Lung (tissue), 12 donors: ENCODE measurements around the gene GRIN2A. TPM values are rescaled to one million over a fixed set of nuclear protein-coding genes. Genes with fewer than 3 reads are reported as not detected.

Source experiments
- ATAC-seq: fragments of 200-7000 bp; cut with Tn5 transposase; one replicate; pipeline ENCODE4 v1.9.1; 2020; ENCODE audit warnings: moderate number of reproducible peaks; ENCODE audit not compliant: insufficient read depth, low FRiP score
- DNase-seq, 3 donors: peaks; one replicate each; pipeline ENCODE4 v3.0.0-alpha.2; 2013 to 2017
- H3K27ac ChIP-seq, 2 donors: one replicate each; pipeline ENCODE4 v1.5.1; 2013; ENCODE audit warnings: mild to moderate bottlenecking in 2 of 2, moderate library complexity in 2 of 2, control low read depth in 1 of 2, inconsistent platforms in 1 of 2, low read depth in 1 of 2, low read length in 1 of 2
- H3K27me3 ChIP-seq, 3 donors: one replicate each; pipeline ENCODE4 v1.5.1; 2013; ENCODE audit warnings: low read length in 2 of 3; ENCODE audit not compliant: control insufficient read depth in 3 of 3, insufficient read depth in 3 of 3
- H3K36me3 ChIP-seq, 4 donors: one replicate each; pipeline ENCODE4 v1.5.1; 2013; ENCODE audit warnings: low read length in 4 of 4, mild to moderate bottlenecking in 1 of 4, moderate library complexity in 1 of 4; ENCODE audit not compliant: control insufficient read depth in 4 of 4, insufficient read depth in 4 of 4
- H3K4me1 ChIP-seq, 5 donors: one replicate each; pipeline ENCODE4 v1.5.1; 2013; ENCODE audit warnings: low read length in 5 of 5, mild to moderate bottlenecking in 2 of 5, moderate library complexity in 1 of 5; ENCODE audit not compliant: control insufficient read depth in 5 of 5, insufficient read depth in 5 of 5
- H3K4me3 ChIP-seq: one replicate; pipeline ENCODE4 v1.5.1; 2013; ENCODE audit warnings: mild to moderate bottlenecking, control low read depth, moderate library complexity
- H3K9ac ChIP-seq, 2 donors: one replicate each; pipeline ENCODE4 v1.5.1; 2013; ENCODE audit warnings: low read length in 2 of 2, control low read depth in 1 of 2; ENCODE audit not compliant: insufficient read depth in 1 of 2
- H3K9me3 ChIP-seq, 4 donors: one replicate each; pipeline ENCODE4 v1.5.1; 2013; ENCODE audit warnings: low read length in 3 of 4, mild to moderate bottlenecking in 1 of 4, moderate library complexity in 1 of 4; ENCODE audit not compliant: control insufficient read depth in 4 of 4, insufficient read depth in 3 of 4
- WGBS, 2 donors: extraction: QIAGEN DNeasy Blood & Tissue Kit; methylation state at CpG; one replicate each; pipeline ENCODE4 v1.1.7; 2013; 5-methylcytosine and 5-hydroxymethylcytosine counted together
- polyA plus RNA-seq, 2 donors: library from polyadenylated mRNA; stranded (reverse); fragments of 200-250 nt; gene quantifications; one replicate each; pipeline ENCODE4 v1.2.1, GENCODE V29; 2013
- total RNA-seq, 2 donors: library from RNA; depleted of rRNA in 1 of 2; stranded (reverse); fragments of >200 nt in 1 of 2; gene quantifications; one replicate each; pipeline ENCODE4 v1.2.1, GENCODE V29; 2014 to 2021
- TF ChIP-seq, protein P1 (sequence below): IDR thresholded peaks from 2 replicates; pipeline ENCODE4 v1.5.1; 2012; ENCODE audit warnings: mild to moderate bottlenecking; ENCODE audit errors: control extremely low read depth, extremely low read depth
- donor health status: control.
- donor health status: control.
- donor health status: Bipolar disorder and iron deficiency.
- donor health status: healthy.
- donor health status: DM: yes; HTN: yes; CAD: no.

GRIN2A gene
- total and polyA plus RNA-seq, 4 donors: 0.02 to 0.37 (median 0.10) TPM

DNA sequence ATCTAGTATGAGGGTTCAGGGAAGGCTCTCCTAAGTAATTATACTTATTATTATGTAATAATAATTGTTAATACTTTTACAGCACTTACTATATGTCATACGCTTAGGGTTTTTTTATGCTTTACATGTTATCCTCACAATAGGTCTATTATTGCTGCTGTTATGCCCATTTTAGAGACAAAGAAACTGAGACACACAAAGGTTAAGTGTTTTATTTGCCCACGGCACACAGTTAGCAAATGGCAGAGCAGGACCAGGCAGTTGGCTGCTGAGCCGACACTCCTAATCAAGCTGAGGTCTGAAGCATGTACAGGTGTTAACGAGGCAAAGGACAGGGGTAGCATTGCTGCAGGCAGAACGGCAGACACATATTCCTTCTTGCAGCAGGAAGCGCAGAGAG lies 443.5 kb downstream of the GRIN2A start:
- H3K36me3 ChIP-seq: no peaks in the 10 kb centered on the region
- H3K9me3 ChIP-seq: no peaks in the 10 kb centered on the region
- ATAC-seq: no peak
- no peak overlapping the region for H3K9ac ChIP-seq
- WGBS, 2 donors: 83 to 87% methylated on average over 6 of the region's 6 CpGs
- TF ChIP-seq, protein P1, sequence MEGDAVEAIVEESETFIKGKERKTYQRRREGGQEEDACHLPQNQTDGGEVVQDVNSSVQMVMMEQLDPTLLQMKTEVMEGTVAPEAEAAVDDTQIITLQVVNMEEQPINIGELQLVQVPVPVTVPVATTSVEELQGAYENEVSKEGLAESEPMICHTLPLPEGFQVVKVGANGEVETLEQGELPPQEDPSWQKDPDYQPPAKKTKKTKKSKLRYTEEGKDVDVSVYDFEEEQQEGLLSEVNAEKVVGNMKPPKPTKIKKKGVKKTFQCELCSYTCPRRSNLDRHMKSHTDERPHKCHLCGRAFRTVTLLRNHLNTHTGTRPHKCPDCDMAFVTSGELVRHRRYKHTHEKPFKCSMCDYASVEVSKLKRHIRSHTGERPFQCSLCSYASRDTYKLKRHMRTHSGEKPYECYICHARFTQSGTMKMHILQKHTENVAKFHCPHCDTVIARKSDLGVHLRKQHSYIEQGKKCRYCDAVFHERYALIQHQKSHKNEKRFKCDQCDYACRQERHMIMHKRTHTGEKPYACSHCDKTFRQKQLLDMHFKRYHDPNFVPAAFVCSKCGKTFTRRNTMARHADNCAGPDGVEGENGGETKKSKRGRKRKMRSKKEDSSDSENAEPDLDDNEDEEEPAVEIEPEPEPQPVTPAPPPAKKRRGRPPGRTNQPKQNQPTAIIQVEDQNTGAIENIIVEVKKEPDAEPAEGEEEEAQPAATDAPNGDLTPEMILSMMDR: no peak
- H3K4me1 ChIP-seq: no peaks in the 10 kb centered on the region
- DNase-seq: no peak
- no peak overlapping the region for H3K4me3 ChIP-seq
- no peak overlapping the region for H3K27ac ChIP-seq
- no peaks in the 10 kb centered on the region for H3K27me3 ChIP-seq

DNA sequence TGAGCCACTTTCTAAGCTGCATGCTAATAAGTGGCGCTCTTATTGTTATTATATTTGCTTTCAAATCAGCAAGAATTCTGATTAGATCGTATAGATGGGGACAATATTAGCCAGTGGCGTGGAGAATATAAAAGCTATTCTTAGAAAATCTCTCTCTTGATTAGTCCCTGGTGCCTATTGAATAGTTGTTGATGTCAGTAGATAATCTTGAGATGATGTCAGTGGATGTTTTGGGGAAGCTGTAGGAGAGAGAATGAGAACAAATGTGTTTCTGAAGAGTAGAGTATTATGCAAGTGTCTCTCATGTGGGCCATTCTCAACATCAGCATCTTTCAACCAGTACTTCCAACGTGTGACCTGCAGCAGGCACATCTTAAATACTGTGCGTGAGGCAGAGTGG lies 445.7 kb downstream of the GRIN2A start:
- DNase-seq (no peak), ATAC-seq (no peak)
- H3K36me3 ChIP-seq: no peaks in the 10 kb centered on the region
- no peak overlapping the region for H3K4me3 ChIP-seq
- H3K27me3 ChIP-seq: no peaks in the 10 kb centered on the region
- H3K9me3 ChIP-seq: no peaks in the 10 kb centered on the region
- H3K27ac ChIP-seq: no peak overlapping the region
- no peaks in the 10 kb centered on the region for H3K4me1 ChIP-seq
- TF ChIP-seq, protein P1: no peak
- no peak overlapping the region for H3K9ac ChIP-seq
- 86 to 91% methylated on average over 5 of the region's 5 CpGs for whole genome bisulfite sequencing, 2 donors

DNA sequence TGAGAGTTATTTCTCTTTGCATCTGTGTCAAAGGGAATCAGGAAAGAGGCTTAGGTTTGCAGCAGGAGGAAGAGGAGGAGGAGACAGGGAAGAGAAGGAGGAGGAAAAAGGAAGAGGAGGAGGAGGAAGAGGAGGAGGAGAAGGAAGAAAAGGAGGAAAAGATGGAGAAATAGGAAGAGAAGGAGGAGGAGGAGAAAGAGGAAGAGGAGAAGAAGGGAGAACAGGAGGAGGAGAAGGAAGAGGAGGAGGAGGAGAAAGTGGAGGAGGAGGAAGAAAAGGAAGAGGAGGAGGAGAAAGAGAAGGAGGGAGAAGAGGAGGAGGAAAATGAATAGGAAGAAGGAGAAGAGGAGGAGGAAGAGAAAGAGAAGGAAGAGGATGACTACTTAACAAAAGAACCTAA lies 459.1 kb downstream of the GRIN2A start:
- ATAC-seq: no peak
- Histone ChIP-seq H3K4me1 (no peaks in the 10 kb centered on the region), H3K9ac (no peak overlapping the region), H3K9me3 (no peaks in the 10 kb centered on the region), H3K27ac (no peak overlapping the region), H3K36me3 (no peaks in the 10 kb centered on the region), H3K27me3 (no peaks in the 10 kb centered on the region), H3K4me3 (no peak overlapping the region)
- DNase-seq: no peak
- TF ChIP-seq, protein P1: no peak

DNA sequence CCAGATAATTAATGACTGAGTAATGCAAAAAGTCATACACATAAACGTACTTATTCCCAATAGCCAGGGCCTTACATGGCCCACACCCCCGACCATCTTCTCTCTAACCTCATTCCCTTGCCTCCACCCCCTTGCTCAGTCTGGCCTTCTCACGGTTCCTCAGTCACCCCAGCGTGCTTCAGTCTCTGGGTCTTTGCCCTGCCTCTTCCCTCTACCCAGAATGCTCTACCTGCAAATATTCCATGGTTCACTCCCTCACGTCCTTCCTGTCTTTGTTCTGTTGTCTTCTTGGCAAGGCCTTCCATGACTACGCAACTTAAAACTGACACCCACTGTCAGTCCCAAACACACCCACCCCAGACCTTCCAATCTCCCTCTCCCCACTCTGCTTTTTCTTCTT lies 468.3 kb downstream of the GRIN2A start:
- TF ChIP-seq, protein P1: no peak
- H3K4me1 ChIP-seq: peaks cover 0 to 3% (median 0%) of the 10 kb centered on the region in 5 donors
- no peak overlapping the region for H3K4me3 ChIP-seq
- no peak overlapping the region for H3K27ac ChIP-seq
- no peak for ATAC-seq
- H3K36me3 ChIP-seq: no peaks in the 10 kb centered on the region
- H3K9me3 ChIP-seq: no peaks in the 10 kb centered on the region
- no peak for DNase-seq
- WGBS, 2 donors: 70% methylated on average over 6 of the region's 6 CpGs
- no peak overlapping the region for H3K9ac ChIP-seq
- H3K27me3 ChIP-seq: no peaks in the 10 kb centered on the region
